HCT116 (cell line): ENCODE data around the gene PAX8. TPM values are rescaled to one million over a fixed set of nuclear protein-coding genes. Genes with fewer than 3 reads are reported as not detected.
"Not testable (repeated sequence)": the region's sequence is repeated elsewhere in the genome, so short reads cannot be mapped to it uniquely, and the experiment has no call there.

Experiments
- ATAC-seq: fragments of 200-7000 bp; cut with Tn5 transposase; 2 replicates; pipeline ENCODE4 v1.9.1; 2020; ENCODE audit warnings: mild to moderate bottlenecking, moderate library complexity
- BruUV-seq: library from RNA; stranded (reverse); fragments of 400-500 nt; replicated peaks from 2 replicates; lab custom pipeline; 2021; lab: Mats Ljungman, UMichigan
- CTCF ChIA-PET: fragments of 300-600 bp; sonication (Branson Sonifier 250); formaldehyde crosslinking; loops from one replicate; lab custom pipeline; 2021; ENCODE audit warnings: antibody characterized with exemption; lab: Charles Lee
- POLR2A ChIA-PET: fragments of 300-600, 350-600 bp; sonication (Branson Sonifier 250); formaldehyde crosslinking; loops from one replicate; lab custom pipeline; 2021; ENCODE audit warnings: antibody characterized with exemption; lab: Charles Lee
- RAD21 ChIA-PET, 2 experiments: fragments of 300-600 bp; sonication (Branson Sonifier 250); formaldehyde crosslinking; loops; one replicate each; lab custom pipeline; 2023; ENCODE audit warnings: low total read pairs in 2 of 2; ENCODE audit not compliant: uncharacterized antibody in 2 of 2, unreplicated experiment in 2 of 2, low non-redundant PET in 1 of 2; lab: Charles Lee
- DNase-seq: peaks from one replicate; pipeline ENCODE4 v3.0.0-alpha.2; 2010; ENCODE audit warnings: low read depth, low spot score
- H2AFZ ChIP-seq: fragments of 200-600 bp; shearing (Covaris generic), sonication (generic); 2 replicates; pipeline ENCODE4 v1.6.1; 2017; ENCODE audit warnings: low read depth, mixed run types, mixed read lengths, antibody characterized with exemption, low read length; ENCODE audit not compliant: poor library complexity, severe bottlenecking
- H3K27ac ChIP-seq: 2 replicates; pipeline ENCODE4 v1.5.1; 2012; ENCODE audit warnings: low read depth, low read length
- H3K27me3 ChIP-seq: fragments of 200-600 bp; sonication (generic); 2 replicates; pipeline ENCODE4 v1.6.1; 2016; ENCODE audit warnings: mixed run types, low read length, mixed read lengths; ENCODE audit not compliant: insufficient read depth
- H3K36me3 ChIP-seq, 2 experiments: fragments of 200-500 bp in 1 of 2; fragments of 200-600 bp in 1 of 2; sonication (Bioruptor generic) in 1 of 2; sonication (generic) in 1 of 2; 2 replicates each; pipeline versions ENCODE4 v1.5.1 to v1.6.1; 2014 to 2016; ENCODE audit warnings: low read length in 2 of 2, inconsistent platforms in 1 of 2, mixed read lengths in 1 of 2, mixed run types in 1 of 2; ENCODE audit not compliant: insufficient read depth in 2 of 2, control insufficient read depth in 1 of 2
- H3K4me1 ChIP-seq, 2 experiments: fragments of 200-600 bp in 1 of 2; sonication (generic) in 1 of 2; 2 replicates each; pipeline versions ENCODE4 v1.5.1 to v1.6.1; 2012 to 2017; ENCODE audit warnings: low read length in 2 of 2, inconsistent platforms in 1 of 2, mild to moderate bottlenecking in 1 of 2, mixed read lengths in 1 of 2, mixed run types in 1 of 2, moderate library complexity in 1 of 2; ENCODE audit not compliant: insufficient read depth in 2 of 2, control insufficient read depth in 1 of 2
- H3K4me2 ChIP-seq: fragments of 200-600 bp; sonication (generic); 2 replicates; pipeline ENCODE4 v1.6.1; 2017; ENCODE audit warnings: mixed run types, low read length, mixed read lengths
- H3K4me3 ChIP-seq, 2 experiments: fragments of 200-600 bp in 1 of 2; sonication (generic) in 1 of 2; replicated peaks in 1 of 2; 2 replicates each; pipeline ENCODE4 v1.5.1; 2011 to 2016; ENCODE audit warnings: low read length in 2 of 2, control low read depth in 1 of 2, low read depth in 1 of 2, mild to moderate bottlenecking in 1 of 2, mixed read lengths in 1 of 2, mixed run types in 1 of 2
- H3K79me2 ChIP-seq: fragments of 200-600 bp; sonication (generic); 2 replicates; pipeline ENCODE4 v1.6.1; 2017; ENCODE audit warnings: mild to moderate bottlenecking, mixed run types, low read length, moderate library complexity, mixed read lengths; ENCODE audit not compliant: insufficient read depth
- H3K9ac ChIP-seq: fragments of 200-600 bp; sonication (generic); 2 replicates; pipeline ENCODE4 v1.6.1; 2016; ENCODE audit warnings: low read length, mixed read lengths
- H3K9me2 ChIP-seq: fragments of 200-600 bp; sonication (generic), shearing (Covaris generic); 2 replicates; pipeline ENCODE4 v1.6.1; 2017; ENCODE audit warnings: mixed run types, mild to moderate bottlenecking, moderate library complexity; ENCODE audit not compliant: insufficient read depth
- H3K9me3 ChIP-seq, 2 experiments: fragments of 200-500 bp in 1 of 2; fragments of 200-600 bp in 1 of 2; sonication (Bioruptor generic) in 1 of 2; sonication (generic) in 1 of 2; 2 replicates each; pipeline ENCODE4 v1.6.1; 2014 to 2017; ENCODE audit warnings: low read length in 2 of 2, mixed read lengths in 2 of 2, inconsistent platforms in 1 of 2, low read depth in 1 of 2, mild to moderate bottlenecking in 1 of 2, mixed run types in 1 of 2, moderate library complexity in 1 of 2; ENCODE audit not compliant: control insufficient read depth in 1 of 2, insufficient read depth in 1 of 2
- H4K20me1 ChIP-seq: fragments of 200-600 bp; sonication (generic), shearing (Covaris generic); 2 replicates; pipeline ENCODE4 v1.6.1; 2017; ENCODE audit warnings: mixed run types, mild to moderate bottlenecking, moderate library complexity; ENCODE audit not compliant: insufficient read depth
- CTCF ChIP-seq, 3 experiments: fragments of 200-600 bp in 1 of 3; sonication (generic) in 1 of 3; IDR thresholded peaks in 2 of 3; conservative IDR thresholded peaks in 1 of 3; 2 replicates each; pipeline ENCODE4 v1.5.1; 2012 to 2017; ENCODE audit warnings: low read depth in 2 of 3, low read length in 2 of 3, antibody characterized with exemption in 1 of 3, borderline replicate concordance in 1 of 3, control low read depth in 1 of 3, mild to moderate bottlenecking in 1 of 3, mixed read lengths in 1 of 3, mixed run types in 1 of 3, moderate library complexity in 1 of 3; ENCODE audit not compliant: insufficient read depth in 1 of 3
- intact Hi-C: fragments of 100-400 bp; cut with micrococcal nuclease; formaldehyde crosslinking; loops from 2 replicates; pipeline ENCODE4 v1.10.0; 2022
- total RNA-seq: library from RNA; stranded (reverse); gene quantifications from one replicate; pipeline ENCODE4 v1.2.1, GENCODE V29; 2021; ENCODE audit not compliant: unreplicated experiment

Gene PAX8
- total RNA-seq, 1 experiment from 2014 or later: 4.4 TPM

GRCh38 chr2:113311781-113312180, 33.1 kb upstream of the PAX8 start:
- H3K4me2 ChIP-seq, H2AFZ ChIP-seq, H3K36me3 ChIP-seq, CTCF ChIA-PET, RAD21 ChIA-PET, H3K4me1 ChIP-seq, H3K9me3 ChIP-seq, DNase-seq, H3K9me2 ChIP-seq, ATAC-seq, H3K27me3 ChIP-seq, H3K27ac ChIP-seq, H4K20me1 ChIP-seq, H3K79me2 ChIP-seq, intact Hi-C loops, H3K4me3 ChIP-seq, POLR2A ChIA-PET, H3K9ac ChIP-seq, BruUV-seq: not testable (repeated sequence)

GRCh38 chr2:113311191-113311590, 32.5 kb upstream of the PAX8 start:
- not testable (repeated sequence) for H4K20me1 ChIP-seq, H3K9me2 ChIP-seq, H3K79me2 ChIP-seq, H3K4me2 ChIP-seq
- ATAC-seq: peak; percentile 65; the same call in 1 of the 2 replicates
- 0 out of 6 replicates have a peak, but pooled peaks of 1 of the 3 experiments have one; percentile 9 for TF ChIP-seq CTCF (IDR thresholded peaks at IDR 0.05 in 2 of 3, conservative IDR thresholded peaks at IDR 0.05 in 1 of 3; ENCODE audit: borderline replicate concordance in 1 of 3, insufficient read depth in 1 of 3, low read depth in 2 of 3, low read length in 2 of 3)
- TF ChIP-seq, all 23 proteins: peak for 1; not testable (repeated sequence) for 22
- H2AFZ ChIP-seq, DNase-seq, H3K9me3 ChIP-seq, POLR2A ChIA-PET, BruUV-seq, H3K36me3 ChIP-seq, H3K4me1 ChIP-seq, H3K27ac ChIP-seq, H3K9ac ChIP-seq, intact Hi-C loops, H3K4me3 ChIP-seq, H3K27me3 ChIP-seq, CTCF ChIA-PET, RAD21 ChIA-PET: not testable (repeated sequence)
